Suprapubic skin (tissue), 4 donors: Measurements from ENCODE around the gene HNF1A.

Source experiments
- CTCF ChIP-seq, 2 donors: fragments of 200-600 bp in 1 of 2; fragments of 450-650 bp in 1 of 2; sonication (generic) in 1 of 2; IDR thresholded peaks; one replicate each; pipeline ENCODE4 v1.5.1; 2016 to 2019; ENCODE audit warnings: antibody characterized with exemption in 2 of 2, mild to moderate bottlenecking in 1 of 2, moderate library complexity in 1 of 2
- EP300 ChIP-seq: sonication (generic); formaldehyde crosslinking; IDR thresholded peaks from one replicate; pipeline ENCODE4 v1.6.1; 2017; ENCODE audit warnings: antibody characterized with exemption
- POLR2A ChIP-seq, 2 donors: fragments of 450-650 bp; IDR thresholded peaks; one replicate each; pipeline ENCODE4 v1.6.1; 2017; ENCODE audit warnings: antibody characterized with exemption in 2 of 2, mild to moderate bottlenecking in 2 of 2, moderate library complexity in 2 of 2
- POLR2AphosphoS5 ChIP-seq, 3 donors: sonication (generic); formaldehyde crosslinking; IDR thresholded peaks; one replicate each; pipeline ENCODE4 v1.6.1; 2017; ENCODE audit warnings: antibody characterized with exemption in 3 of 3

DNA sequence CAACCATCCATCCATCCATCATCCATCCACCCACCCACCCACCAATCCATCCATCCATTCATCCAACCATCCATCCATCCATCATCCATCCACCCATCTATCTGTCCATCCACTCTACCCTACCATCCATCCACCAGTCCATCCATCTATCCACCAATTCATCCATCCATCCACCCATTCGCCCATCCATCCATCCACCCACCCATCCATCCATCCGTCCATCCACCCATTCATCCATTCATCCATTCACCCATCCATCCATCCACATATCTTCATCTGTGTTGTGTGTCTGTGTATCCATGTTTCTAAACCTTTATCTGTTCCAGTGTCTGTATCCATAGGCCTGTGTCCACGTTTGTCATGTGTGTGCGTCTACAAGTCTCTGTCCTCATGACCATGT is 9.9 kb downstream of the HNF1A start:
- TF ChIP-seq CTCF (IDR thresholded peaks at IDR 0.05) (no peak), POLR2AphosphoS5 (IDR thresholded peaks at IDR 0.05) (no peak), POLR2A (IDR thresholded peaks at IDR 0.05) (no peak), EP300 (no peak)
